Tibial artery (tissue), 4 donors: ENCODE data around the gene IFITM2.

ENCODE experiments used
- DNase-seq, 2 donors: peaks; one replicate each; pipeline ENCODE4 v3.0.0-alpha.2; 2019
- H3K27ac ChIP-seq, 2 donors: fragments of 200-600 bp; sonication (generic) in 1 of 2; 1 replicate in 1 of 2; 2 replicates in 1 of 2; pipeline ENCODE4 v1.5.1; 2018 to 2019; ENCODE audit warnings: mild to moderate bottlenecking in 1 of 2
- H3K27me3 ChIP-seq, 2 donors: fragments of 200-600 bp; sonication (generic) in 1 of 2; one replicate each; pipeline versions ENCODE4 v1.5.1 to v1.6.0; 2016 to 2019
- H3K36me3 ChIP-seq, 3 donors: fragments of 200-600 bp; sonication (generic) in 2 of 3; one replicate each; pipeline ENCODE4 v1.5.1; 2016 to 2019; ENCODE audit warnings: mild to moderate bottlenecking in 2 of 3
- H3K4me1 ChIP-seq, 4 donors: fragments of 200-600 bp; sonication (generic) in 2 of 4; 1 replicate in 3 of 4; 2 replicates in 1 of 4; pipeline ENCODE4 v1.5.1; 2016 to 2019
- H3K4me3 ChIP-seq, 2 donors: fragments of 200-600 bp; sonication (generic) in 1 of 2; 1 replicate in 1 of 2; 2 replicates in 1 of 2; pipeline ENCODE4 v1.5.1; 2018 to 2019; ENCODE audit warnings: mild to moderate bottlenecking in 2 of 2
- H3K9me3 ChIP-seq, 3 donors: fragments of 200-600 bp; sonication (generic) in 1 of 3; one replicate each; pipeline ENCODE4 v1.5.1; 2016 to 2019
- intact Hi-C: fragments of 100-400 bp; cut with DNase I; formaldehyde crosslinking; loops from one replicate; pipeline ENCODE4 v1.15.0; 2023; ENCODE audit warnings: low total_unique reads
- TF ChIP-seq, protein P1 (sequence below), 2 experiments: fragments of 200-600 bp in 1 of 2; fragments of 450-650 bp in 1 of 2; IDR thresholded peaks; one replicate each; pipeline ENCODE4 v1.5.1; 2017 to 2019; ENCODE audit warnings: antibody characterized with exemption in 2 of 2, mild to moderate bottlenecking in 1 of 2, moderate library complexity in 1 of 2

The IFITM2 gene

DNA sequence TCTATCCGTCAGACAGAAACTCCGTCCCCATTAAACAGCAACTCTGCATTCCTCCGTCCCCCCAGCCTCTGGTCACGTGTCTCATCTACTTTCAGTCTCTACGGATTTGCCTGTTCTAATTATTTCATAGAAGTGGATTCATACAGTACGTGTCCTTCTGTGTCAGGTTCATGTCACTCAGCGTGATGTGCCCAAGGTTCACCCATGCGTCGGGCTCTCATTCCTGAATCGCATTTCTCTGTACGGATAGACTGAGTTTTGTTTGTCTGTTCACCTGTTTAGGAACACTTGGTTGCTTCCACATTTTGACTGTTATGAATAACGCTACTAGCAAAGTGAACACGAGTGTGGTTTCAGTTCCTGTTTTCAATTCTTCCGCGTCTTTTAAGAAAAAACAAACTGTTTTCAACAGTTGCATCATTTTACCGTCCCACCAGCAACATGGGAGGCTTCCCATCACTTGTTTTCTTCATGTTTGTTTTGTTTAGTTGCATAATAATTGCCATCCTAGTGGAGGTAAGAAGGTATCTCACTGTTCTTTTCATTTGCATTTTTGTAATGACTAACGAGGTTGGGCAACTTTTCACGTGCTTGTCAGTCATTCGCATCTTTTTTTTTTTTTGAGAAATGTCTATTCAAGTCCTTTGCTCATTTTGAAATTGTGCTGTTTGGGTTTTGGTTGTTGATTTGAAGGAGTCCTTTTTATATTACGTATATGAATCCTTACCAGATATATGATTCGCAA lies 38.3 kb upstream of the IFITM2 start:
- TF ChIP-seq, protein P1, sequence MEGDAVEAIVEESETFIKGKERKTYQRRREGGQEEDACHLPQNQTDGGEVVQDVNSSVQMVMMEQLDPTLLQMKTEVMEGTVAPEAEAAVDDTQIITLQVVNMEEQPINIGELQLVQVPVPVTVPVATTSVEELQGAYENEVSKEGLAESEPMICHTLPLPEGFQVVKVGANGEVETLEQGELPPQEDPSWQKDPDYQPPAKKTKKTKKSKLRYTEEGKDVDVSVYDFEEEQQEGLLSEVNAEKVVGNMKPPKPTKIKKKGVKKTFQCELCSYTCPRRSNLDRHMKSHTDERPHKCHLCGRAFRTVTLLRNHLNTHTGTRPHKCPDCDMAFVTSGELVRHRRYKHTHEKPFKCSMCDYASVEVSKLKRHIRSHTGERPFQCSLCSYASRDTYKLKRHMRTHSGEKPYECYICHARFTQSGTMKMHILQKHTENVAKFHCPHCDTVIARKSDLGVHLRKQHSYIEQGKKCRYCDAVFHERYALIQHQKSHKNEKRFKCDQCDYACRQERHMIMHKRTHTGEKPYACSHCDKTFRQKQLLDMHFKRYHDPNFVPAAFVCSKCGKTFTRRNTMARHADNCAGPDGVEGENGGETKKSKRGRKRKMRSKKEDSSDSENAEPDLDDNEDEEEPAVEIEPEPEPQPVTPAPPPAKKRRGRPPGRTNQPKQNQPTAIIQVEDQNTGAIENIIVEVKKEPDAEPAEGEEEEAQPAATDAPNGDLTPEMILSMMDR (IDR thresholded peaks at IDR 0.05): no peak
- H3K27ac ChIP-seq: no peak overlapping the region
- peaks cover 0 to 38% of the 10 kb centered on the region in 2 donors for H3K27me3 ChIP-seq
- intact Hi-C loops: no loop called here
- H3K4me1 ChIP-seq: no peaks in the 10 kb centered on the region
- H3K9me3 ChIP-seq: peaks cover 0 to 8% (median 0%) of the 10 kb centered on the region in 3 donors
- peak in 1 of 2 donors; percentile 60 for DNase-seq
- no peaks in the 10 kb centered on the region for H3K36me3 ChIP-seq
- no peak overlapping the region for H3K4me3 ChIP-seq

DNA sequence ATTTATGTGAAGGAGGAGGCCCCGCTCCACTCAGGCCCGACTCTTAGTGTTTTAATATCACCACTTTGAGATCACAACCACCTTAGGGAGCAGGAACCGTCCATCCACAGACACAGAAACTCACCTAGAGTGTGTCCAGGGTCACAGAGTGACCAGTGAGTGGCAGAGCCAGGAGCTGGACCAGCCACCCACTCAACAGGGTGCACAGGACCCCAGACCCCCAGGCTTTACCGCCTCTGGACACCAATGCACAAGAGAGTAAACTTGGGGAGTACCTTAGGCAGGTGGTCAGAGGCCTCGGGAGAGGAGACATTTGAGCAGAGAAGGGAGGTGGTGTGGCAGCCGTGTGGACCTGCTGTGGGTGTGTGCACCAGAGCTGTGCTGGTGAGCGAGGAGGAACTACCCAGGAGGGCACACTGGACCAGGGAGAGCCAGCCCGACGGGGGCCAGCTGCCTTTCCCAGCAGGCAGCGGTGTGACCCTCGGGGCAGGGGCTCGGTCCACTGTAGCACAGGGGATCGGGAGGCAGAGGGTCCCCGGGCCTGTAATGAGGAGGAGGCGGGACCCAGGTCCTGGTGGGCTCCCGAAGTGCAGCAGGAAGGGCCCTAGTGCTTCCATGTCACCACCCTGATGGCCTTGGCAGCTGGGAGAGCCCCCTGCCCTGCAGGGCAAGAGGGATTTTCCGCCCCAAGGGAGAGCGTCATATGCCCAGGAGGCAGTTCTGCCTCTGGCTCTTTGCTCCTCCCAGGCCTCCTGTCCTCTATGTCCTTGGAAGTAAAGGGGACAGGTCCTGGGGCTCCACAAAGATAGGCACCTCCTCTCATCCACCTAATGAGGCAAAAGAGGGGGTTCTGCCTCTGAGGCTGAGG lies 36.9 kb upstream of the IFITM2 start:
- peak in 1 of 2 donors; percentile 51 for DNase-seq
- TF ChIP-seq, protein P1 (IDR thresholded peaks at IDR 0.05): no peak

DNA sequence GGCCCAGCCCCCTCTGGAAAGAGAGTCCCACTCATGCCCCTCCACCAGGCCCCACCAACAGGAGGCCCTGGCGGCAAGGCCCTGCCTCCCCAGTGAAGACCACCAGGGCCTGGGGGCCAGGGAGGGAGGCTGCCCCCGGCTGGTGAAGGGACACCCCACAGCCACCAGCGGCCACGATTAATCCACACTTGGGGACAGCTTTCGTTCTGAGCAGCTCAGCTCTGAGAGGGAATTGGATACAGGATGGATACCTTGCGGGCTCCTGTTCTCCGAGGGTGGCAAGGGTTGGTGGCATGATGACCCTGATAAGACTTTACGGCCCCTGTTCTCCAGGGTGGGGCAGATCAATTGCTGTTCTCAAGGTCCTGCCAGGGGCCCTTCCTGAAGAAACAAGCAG lies 36.3 kb upstream of the IFITM2 start:
- Histone ChIP-seq H3K27ac (no peak overlapping the region), H3K4me1 (no peaks in the 10 kb centered on the region), H3K9me3 (peaks cover 0 to 1% (median 0%) of the 10 kb centered on the region in 3 donors), H3K4me3 (no peak overlapping the region), H3K36me3 (no peaks in the 10 kb centered on the region), H3K27me3 (peaks cover 0 to 38% of the 10 kb centered on the region in 2 donors)
- DNase-seq: no peak
- intact Hi-C loops: no loop called here
- TF ChIP-seq, protein P1 (IDR thresholded peaks at IDR 0.05): no peak

More for the DNA sequence above, 36.9 kb upstream of the IFITM2 start:
- no peak overlapping the region for H3K4me3 ChIP-seq
- H3K27me3 ChIP-seq: peaks cover 0 to 38% of the 10 kb centered on the region in 2 donors
- no peaks in the 10 kb centered on the region for H3K36me3 ChIP-seq
- intact Hi-C loops: no loop called here
- H3K4me1 ChIP-seq: no peaks in the 10 kb centered on the region
- H3K27ac ChIP-seq: no peak overlapping the region
- H3K9me3 ChIP-seq: peaks cover 0 to 7% (median 0%) of the 10 kb centered on the region in 3 donors

DNA sequence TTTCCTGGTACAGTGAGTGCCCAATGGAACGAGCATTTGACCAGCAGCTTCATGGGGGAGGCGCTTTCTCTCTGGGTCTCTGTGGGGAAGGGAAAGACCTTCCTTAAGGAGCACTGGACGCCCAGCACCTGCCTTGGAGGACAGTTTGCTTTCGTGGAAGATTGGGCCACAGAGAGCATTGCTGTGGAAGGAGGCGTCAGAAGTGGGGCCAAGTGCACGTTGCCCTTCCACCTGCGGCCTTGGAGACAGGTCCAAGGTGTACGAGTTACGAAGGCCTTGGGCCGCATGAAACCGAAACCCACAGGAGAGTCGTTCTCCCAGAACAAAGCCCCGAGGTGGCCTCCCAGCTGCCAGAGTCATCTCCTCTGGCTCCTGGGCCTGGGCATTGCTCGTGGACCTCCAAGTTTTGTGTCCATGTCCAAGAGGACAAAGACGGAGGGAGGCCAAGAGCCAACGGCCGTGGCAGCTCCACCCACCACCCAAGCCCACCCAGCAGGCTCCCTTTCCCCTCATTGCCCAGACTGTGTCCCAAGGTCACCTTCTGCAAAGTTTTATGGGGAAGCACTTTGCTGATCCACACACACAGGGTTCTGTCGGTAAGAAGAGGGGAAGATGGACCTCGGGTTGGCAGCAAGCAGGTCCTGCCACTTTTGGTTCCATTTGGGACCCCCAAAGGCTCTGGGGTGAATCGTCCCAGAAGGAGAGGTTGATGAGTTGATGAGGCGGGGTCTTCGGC lies 35.3 kb upstream of the IFITM2 start:
- DNase-seq: peak in 1 of 2 donors; percentile 46
- TF ChIP-seq, protein P1 (IDR thresholded peaks at IDR 0.05): no peak
- Histone ChIP-seq H3K4me3 (no peak overlapping the region), H3K9me3 (no peaks in the 10 kb centered on the region), H3K36me3 (no peaks in the 10 kb centered on the region), H3K27ac (no peak overlapping the region), H3K27me3 (peaks cover 0 to 38% of the 10 kb centered on the region in 2 donors), H3K4me1 (no peaks in the 10 kb centered on the region)
- intact Hi-C loops: no loop called here

DNA sequence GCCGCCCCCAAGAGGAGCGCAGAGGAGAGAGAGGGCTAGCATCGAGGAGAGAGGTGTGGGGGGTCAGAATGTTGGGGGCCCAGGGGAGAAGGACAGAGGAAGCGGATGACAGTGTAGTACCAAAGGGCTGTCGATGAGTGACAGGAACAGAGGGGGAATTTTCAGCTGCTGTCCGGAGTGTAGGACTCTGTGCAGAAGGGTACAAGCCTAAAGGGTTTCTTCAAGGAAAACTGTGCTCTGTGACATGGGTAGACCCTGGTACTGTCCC lies 34.8 kb upstream of the IFITM2 start:
- intact Hi-C loops: no loop called here
- no peak overlapping the region for H3K27ac ChIP-seq
- no peaks in the 10 kb centered on the region for H3K9me3 ChIP-seq
- H3K27me3 ChIP-seq: peaks cover 0 to 40% of the 10 kb centered on the region in 2 donors
- DNase-seq: peak in 1 of 2 donors; percentile 45
- TF ChIP-seq, protein P1 (IDR thresholded peaks at IDR 0.05): no peak
- no peaks in the 10 kb centered on the region for H3K4me1 ChIP-seq
- H3K36me3 ChIP-seq: no peaks in the 10 kb centered on the region
- no peak overlapping the region for H3K4me3 ChIP-seq
